PC-9 (cell line): ENCODE measurements around the gene MRPL3.

Experiments
- EZH2 ChIP-seq: fragments of 200-600 bp; sonication (generic); IDR thresholded peaks from 2 replicates; pipeline ENCODE4 v1.8.0; 2017; ENCODE audit warnings: antibody characterized with exemption, low read depth
- TF ChIP-seq, protein P1 (sequence below): fragments of 200-600 bp; sonication (generic); conservative IDR thresholded peaks from 2 replicates; pipeline ENCODE4 v1.6.1; 2017; ENCODE audit warnings: mixed run types, antibody characterized with exemption, mild to moderate bottlenecking, moderate library complexity

DNA sequence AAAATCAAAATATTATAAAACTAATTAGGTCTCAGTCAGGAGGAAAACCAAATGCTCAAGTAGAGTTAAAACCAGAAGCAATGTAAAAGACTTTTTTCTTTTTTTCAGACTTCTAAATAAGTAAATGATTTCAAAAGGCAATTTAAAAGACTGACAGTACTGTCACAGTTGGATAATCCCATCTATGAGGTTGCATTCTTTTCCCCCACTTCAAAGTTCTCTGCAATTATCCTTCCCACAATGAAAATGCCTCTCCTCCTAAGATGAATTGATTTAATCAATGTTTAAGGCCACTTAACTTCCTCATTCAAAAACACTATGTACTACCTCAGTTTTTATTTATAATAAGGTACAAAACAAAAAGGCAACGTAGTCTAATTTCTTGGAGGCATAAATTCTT, 8.1 kb downstream of the MRPL3 start:
- TF ChIP-seq, protein P1, sequence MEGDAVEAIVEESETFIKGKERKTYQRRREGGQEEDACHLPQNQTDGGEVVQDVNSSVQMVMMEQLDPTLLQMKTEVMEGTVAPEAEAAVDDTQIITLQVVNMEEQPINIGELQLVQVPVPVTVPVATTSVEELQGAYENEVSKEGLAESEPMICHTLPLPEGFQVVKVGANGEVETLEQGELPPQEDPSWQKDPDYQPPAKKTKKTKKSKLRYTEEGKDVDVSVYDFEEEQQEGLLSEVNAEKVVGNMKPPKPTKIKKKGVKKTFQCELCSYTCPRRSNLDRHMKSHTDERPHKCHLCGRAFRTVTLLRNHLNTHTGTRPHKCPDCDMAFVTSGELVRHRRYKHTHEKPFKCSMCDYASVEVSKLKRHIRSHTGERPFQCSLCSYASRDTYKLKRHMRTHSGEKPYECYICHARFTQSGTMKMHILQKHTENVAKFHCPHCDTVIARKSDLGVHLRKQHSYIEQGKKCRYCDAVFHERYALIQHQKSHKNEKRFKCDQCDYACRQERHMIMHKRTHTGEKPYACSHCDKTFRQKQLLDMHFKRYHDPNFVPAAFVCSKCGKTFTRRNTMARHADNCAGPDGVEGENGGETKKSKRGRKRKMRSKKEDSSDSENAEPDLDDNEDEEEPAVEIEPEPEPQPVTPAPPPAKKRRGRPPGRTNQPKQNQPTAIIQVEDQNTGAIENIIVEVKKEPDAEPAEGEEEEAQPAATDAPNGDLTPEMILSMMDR, result no peak
- TF ChIP-seq EZH2, result no peak
